Smooth muscle cell of the brain vasculature (primary cell): ENCODE data around the gene UMOD.

Source experiments
- DNase-seq: peaks from one replicate; pipeline ENCODE4 v3.0.0-alpha.2; 2012; ENCODE audit warnings: low read depth, low spot score

UMOD gene

DNA sequence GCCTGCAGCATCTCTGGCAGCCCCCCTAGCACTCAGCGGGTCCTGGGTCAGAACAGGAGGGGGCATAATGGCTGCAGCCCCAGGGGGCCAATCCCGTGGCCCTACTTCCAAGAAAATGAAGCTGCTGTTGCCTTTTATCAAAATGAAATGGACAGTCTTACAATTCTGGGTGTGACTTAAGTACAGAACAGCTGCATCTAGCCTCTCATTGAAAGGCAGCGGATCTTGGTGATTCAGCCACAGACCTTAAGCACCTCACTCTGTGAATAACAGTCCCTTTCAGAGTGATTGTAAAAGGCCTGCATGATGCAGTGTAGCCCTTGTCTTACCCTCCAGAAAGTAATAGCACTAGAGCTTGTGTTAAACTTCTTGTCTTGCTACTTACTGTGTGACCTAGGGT, 11.5 kb upstream of the UMOD start:
- no peak for DNase-seq

DNA sequence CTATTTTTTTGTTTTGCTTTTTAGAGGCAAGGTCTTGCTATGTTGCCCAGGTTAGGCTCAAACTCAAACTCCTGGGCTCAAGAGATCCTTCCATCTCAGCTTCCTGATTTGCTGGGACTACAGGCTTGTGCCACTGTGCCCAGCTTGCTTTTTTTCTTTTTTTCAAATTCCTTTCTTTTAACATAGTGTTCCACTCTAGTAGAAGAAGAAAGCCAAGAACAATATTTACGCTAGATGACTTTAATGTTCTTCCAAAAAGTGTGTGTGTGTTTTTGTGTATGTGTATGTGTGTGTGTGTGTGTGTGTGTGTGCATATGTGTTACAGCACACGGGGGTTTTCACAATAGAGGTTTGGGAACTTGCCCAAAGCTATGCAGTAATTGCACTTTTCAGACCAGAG, 10.7 kb upstream of the UMOD start:
- no peak for DNase-seq

DNA sequence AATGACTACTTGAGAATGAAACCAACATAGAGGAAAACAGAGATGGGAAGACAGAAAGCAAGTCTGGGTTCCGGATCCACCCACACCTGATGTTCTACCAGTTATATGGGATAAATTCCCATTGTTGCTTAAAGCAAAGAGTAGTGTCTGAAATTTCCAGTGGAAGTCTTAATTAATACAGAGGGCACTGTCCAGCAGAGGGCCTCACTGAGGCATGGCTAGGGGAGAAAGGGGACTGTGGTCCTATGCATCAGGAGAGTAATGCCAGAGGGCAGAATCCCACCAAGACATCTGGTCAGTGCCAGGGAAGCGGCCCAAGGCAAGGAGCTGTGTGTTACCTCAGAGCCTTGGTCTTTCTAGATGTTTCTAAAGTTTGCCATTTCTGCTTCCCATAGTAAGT, 7.5 kb upstream of the UMOD start:
- no peak for DNase-seq

DNA sequence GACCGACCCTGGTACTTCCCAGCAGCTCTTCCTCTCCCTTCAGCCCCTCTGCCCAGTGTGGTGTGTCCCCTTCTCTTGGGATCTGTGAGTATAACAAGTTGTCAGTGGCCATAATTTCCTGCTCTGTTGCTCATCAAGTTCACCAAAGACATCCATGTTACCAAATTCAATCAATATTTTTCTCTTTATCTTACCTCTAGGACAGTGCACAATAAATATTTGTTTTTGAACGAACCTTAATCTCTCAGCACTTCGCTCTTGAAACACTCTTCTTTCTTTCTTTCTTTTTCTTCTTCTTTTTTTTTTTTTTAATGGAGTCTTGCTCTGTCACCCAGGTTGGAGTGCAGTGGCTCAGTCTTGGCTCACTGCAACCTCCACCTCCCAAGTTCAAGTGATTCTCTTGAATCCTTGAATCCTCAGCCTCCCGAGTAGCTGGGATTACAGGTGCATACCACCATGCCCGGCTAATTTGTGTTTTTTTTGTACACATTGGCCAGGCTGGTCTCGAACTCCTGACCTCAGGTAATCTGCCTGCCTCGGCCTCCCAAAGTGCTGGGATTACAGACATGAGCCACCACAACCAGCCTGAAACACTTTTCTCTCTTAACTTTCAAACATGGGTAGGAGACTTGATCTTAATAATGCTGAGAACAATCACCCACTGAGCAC, 2.7 kb upstream of the UMOD start:
- DNase-seq, result no peak

DNA sequence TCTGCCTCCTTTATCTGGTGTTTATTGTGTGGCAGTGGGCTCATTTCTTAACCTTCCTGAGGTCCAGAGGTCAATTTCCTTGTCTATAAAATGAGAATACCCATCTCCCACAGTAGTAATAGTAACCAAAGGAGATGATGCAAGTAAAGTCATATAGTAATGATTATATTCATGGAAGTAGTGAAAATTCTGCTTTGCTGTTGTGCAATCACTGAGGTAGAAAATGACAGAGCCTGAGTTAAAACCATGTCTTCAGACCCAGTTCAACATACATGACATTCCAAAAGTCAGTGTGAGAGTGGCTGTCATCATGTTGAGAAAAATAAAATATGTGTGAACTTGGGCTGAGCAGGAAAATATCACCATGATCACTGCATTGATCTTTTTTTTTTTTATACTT, 864 bp upstream of the UMOD start:
- DNase-seq, result no peak

DNA sequence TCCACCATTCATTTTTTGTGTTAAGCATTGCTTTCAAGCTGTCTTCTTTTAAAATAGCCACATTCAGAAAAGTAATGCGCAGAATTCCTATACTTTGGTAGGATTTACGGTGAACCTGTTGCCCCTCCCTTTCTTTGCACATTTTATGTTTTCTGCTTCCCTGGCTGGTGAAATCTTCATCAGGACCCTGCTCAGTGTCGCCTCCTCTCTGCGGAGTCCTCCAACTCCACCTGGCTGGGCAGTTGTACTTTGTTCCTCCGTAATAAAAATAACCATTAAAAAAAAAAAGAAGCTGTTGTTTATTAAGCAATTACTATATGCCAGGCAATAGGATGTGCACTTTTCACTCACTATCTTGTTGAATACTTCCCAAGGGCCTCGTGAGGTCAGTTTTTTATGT, 2.9 kb downstream of the UMOD start:
- no peak for DNase-seq

DNA sequence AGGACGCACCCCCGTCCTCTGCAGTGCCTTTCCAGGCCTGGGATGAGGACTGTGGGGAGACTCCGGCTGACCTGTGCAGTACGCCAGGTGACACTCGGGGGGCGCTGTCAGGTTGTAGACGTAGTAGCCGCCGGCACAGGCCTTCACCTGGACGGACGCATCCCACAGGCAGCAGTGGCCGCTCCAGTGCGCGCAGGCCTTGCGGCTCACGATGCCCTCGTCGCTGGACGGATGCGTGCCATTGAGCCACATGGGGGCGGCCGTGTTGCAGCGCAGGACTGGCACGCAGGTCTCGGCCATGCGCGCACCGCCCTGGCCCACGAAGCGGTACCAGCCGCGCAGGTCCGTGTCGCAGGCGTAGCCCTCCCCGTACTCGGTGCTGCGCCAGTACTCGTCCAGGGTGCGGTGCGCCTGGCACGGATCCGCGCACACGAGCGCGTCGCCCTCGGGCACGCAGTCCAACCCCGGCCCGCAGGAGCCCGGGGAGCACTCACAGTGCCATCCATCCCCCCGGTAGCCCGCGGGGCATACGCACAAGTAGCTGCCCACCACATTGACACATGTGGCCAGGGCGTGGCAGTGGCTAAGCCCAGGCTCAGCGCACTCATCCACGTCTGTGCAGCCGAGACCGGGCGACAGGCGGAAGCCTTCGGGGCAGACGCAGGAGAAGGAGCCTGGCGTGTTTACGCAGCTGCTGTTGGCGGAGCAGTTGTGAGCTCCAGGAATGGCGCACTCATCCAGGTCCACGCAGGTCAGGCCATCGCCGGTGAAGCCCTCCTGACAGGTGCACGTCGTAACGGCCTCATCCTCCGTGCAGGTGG, 3.9 kb downstream of the UMOD start:
- no peak for DNase-seq

DNA sequence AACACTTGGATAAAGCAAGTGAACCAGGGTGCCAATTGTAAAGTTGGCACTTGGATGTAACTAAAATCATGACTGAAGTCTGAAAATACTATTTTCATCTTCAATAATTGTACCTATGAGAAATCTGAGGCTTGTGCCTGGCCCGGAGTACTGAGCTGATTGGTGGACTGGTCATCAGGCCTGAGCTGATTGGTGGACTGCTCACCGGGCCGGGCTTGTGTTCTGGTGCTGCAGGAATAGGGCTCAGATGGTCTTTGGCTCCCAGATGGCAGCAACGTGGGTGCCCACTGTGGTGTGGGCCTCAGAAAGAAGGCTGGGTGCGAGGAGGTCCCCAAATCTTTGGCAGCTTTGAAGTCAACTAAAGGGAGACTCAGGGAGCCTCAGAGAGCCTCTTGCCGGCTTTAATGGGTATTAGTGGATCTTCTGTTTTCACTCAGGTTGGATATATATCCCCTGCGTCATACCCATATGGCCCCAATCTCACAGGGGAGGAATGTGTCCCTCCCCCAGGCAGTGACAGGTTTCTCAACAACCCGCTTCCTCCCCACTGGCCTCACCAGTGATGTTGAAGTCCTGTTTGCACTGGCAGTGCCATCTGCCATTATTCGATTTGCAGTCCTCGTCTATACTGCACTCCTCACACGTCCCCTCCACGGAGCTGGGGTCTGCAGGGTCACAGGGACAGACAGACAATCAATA, 4.7 kb downstream of the UMOD start:
- DNase-seq, result no peak

DNA sequence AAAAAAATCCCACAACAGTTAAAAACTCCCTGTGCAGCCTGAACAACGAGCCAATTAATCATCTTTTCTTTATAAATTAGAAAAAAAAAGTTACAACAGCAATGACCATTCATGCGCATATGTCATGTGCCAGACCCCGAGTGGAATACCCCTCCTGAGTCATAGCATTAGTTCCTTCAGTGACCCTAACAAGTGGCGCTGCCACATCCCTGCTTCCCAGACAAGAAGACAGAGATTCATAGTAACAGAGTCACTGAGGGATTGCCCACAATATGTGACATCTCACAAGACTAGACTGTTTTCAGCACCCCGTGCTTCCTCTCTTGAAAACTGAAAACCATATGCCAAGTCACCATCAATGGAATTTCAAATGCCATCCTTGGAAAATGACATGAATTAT, 7.9 kb downstream of the UMOD start:
- no peak for DNase-seq

DNA sequence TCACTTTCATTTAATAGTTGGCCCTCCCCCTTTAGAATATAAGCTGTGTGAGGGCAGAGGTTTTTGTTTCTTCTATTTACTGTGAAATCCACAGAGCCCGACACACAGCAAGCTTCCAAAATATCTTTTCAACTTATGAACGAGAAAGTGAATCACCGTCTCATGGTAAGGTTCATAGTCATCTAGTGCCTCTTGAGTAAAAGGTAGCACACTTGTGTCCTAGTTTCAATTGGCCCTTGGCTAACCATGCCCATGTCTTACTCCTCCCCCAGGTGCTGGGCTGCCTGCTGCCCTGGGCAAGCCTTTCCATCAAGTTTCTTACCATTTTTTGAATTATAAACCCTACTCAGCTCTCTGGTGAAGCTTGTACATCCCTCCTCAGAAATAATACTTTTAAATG, 12.8 kb downstream of the UMOD start:
- DNase-seq, result no peak

DNA sequence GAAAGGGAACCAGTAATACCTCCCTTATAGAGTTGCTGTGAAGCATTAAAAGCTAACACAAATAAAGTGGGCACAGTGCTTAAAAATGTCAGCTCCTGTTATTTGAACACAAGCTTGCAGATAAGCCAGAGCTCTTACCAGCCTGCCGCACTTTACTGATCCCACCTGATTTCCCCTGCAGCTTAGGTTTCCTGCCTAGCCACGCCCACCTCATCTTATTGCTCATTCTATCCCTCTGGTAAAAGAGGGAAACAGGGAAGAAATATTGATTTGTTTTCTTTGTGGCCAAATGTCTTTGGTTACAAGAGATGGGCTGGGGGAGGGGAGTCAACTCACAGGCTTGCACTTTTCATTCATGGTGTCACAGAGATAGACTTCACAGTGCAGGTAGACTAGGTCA, 15.6 kb downstream of the UMOD start:
- DNase-seq, result no peak

DNA sequence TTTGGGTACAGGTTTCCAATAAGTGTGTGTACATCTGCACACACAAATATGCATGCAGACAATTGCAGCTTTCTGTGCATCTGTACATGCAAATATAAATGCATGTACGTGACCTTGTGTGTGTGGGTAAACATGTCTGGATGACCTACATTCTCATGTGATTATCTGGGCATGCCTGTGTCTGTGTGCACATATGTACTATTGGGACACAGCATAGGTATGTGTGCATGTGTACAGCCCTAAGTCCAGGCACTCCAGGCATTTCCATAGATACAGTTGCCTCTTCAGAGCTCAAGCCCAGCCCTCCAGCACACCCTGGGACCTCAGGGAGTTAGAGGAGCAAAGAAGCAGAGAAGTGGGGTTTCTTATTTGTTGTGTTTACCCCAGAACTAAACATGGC, 18.1 kb downstream of the UMOD start:
- no peak for DNase-seq

DNA sequence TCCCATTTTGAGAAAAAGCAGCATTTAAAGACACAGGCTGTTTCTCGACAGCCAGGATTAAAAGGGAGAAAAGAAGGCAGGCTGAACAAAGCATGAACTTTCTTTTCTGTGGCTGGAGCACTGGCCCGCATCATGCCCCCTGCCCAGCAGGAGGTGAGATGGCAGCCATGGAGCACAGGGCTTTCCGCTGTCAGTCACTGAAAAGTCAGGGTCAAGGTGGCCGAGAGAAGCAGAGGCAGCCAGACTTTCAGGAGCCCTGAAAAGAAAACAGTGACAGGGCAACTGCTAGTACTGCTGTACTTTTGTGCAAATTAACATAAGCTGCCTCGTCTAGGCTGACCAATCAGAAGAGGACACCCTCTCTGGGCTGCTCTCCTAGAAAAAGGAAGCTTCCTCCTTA, 19.4 kb downstream of the UMOD start:
- DNase-seq, result no peak

DNA sequence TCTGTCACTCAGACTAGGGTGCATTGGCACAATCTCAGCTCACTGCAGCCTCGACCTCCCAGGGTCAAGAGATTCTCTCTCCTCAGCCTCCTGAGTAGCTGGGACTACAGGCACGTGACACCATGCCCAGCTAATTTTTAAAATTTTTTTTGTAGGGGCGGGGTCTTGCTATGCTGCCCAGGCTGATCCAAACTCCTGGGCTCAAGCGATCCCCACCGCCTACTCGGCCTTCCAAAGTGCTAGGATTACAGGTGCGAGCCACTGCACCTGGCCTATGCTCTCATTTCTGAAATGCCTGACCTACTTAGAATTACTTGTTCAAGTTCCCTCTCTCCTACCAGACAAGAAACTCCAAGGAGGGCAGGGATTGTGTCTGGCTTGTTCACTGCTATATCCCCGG, 20.1 kb downstream of the UMOD start:
- no peak for DNase-seq

DNA sequence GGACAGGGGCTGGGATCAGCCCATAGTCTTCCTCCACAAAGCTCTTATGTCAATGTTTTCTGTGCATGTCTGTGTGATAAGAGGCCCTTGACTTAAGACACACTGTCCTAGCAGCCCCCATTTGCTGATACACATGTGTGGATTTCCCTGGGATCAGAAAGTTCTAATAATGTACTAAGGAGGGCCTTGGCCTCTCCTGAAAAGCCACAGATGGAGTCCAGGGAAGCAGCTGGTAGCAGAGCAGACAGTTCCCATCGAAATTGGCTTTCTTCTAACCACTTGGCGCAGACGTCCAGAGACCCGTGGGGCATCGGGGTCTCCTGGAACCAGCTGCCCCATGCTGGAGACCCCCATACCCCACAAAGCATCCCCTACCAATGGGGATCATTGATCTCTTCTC, 20.9 kb downstream of the UMOD start:
- no peak for DNase-seq

DNA sequence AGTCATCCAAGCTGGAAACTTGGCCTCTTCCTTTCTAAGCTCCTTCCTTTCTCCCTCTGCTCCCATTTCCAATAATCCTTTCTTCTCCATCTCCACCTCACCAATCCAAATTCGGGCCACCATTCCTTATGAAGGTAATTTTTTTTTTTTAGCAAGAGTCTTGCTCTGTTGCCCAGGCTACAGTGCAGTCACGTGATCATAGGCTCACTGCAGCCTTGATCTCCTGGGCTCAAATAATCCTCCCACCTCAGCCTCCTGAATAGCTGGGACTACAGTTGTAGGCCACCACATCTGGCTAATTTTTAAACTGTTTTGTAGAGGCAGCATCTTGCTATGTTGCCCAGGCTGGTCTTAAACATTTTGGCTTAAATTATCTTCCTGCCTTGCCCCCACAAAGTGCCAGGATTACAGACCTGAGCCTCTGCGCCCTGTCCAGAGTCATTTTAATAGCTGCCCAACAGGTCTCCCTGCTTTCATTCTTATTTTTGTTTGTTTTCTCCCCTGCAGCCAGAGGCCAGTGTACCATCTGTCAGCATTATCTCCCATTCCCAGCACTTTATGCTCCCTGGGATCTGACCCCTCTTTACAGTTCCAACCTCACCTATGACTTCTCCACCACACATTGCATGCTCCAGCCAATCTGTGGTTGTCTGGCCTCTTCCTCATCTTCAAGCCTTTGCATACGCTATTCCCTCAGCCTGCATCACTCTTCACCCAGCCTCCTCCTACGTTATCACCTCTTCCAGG, 22.9 kb downstream of the UMOD start:
- DNase-seq, result no peak

DNA sequence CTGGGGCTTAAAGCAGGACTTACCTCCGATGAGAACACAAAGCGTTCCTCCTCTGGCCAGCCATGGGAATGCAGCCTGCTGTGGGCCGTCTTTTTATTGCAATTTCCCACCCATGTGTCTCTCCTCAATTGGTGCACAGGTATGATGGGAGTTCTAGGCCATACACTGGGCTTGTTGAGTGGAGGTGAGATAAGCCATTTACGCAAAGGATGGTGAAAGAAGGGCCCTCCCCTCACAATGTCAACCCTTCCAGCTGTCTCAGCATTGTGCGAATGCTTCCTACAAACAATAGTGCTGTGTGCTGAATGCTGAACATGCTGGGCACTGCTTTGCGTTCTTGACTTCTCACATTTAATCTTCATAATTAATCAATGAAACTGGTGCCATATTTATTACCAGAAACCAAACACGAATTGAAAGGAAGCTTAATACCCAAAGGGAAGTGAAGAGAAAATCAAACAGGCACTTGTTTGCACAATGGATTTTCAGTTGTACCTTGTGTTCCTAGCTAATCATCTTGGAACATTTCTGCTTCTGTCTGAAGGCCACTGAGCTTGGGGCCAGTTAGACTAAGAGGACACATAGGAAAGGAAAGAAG, 25.0 kb downstream of the UMOD start, which contains the start of gene GP2:
Gene GP2 (minus strand): TSS at position 70 of the 598 bp plus-strand sequence. CDS start 1,082 bp downstream, outside the sequence.
- DNase-seq, result no peak

DNA sequence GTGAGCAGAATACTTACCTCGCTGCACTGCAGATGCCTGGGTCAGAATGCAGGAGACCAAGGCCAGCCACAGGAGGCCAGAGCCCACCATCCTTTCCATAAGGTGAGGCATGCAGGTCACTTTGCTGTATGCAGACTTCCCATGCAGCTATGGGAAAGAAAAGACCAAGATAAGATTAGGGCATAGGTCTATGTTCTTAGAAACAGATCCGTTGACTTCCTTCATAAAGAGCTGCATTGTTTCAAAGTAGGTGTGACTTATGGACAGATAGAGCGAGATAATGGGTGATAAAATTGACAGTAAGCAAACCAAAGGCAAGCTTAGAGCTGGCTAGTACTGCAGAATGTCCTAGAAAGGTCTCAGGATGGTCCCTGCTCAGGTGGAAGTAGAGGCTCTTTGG, 26.2 kb downstream of the UMOD start:
- DNase-seq, result no peak

DNA sequence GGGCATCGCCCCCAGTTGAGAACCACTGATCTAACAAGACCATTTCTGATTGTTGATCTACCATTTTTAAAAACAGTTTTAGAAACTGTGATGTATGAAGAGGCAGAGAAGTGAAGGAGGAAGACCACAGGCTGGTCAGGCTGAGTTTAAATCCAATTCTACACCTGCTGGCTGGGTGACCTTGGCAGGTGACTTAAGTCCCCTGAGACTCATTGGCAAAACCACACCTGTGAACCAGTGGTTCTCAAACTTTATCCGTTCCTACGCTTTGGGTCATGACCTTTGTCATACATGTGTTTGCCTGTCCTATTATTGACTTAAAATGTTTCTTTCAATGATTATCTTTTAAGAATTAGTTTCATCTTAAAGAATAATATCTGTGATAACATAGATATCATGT, 27.5 kb downstream of the UMOD start:
- no peak for DNase-seq

DNA sequence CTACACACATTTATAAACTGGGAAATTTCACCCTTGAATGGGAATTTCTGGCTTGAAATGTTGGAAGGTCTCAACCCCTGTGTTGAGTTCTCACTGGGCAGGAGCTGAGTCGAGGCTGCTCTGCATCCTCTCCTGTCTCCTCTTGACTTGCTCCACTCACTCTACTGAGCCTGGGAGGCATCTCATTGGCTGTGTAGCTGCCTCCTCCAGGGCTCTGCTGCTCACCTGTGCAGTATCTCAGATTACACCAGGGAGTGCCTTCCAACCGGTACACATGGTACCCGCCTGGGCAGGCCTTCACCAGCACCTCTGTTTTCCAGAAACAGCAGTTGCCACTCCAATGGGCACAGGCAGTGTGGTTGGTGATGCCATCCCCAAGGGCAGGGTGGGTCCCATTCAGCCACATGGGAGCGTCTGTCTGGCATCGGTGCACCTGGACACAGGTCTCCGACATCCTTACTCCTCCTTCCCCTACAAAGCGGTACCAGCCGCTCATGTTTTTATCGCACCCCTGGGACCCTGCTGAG, 28.9 kb downstream of the UMOD start:
- no peak for DNase-seq

DNA sequence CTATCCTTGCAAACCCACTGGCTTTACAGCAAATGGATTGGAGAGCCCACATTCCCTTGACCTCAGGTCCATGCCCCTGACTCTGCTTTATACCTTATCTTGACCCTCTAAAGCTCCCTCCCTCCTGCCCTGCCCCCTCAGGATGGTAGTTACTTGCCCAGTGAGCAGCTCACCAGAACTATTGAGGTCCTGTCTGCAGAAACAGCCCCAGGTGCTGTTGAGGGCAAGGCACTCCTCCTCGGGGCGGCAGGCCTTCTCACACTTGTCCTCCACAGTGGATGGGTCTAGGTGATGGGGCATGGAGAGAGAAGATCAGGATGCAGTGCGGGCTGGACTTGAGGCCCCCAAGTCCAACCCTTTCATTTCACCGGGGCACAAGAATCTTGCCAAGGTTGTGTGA, 29.8 kb downstream of the UMOD start:
- no peak for DNase-seq
